Chondrocyte (in vitro differentiated cells): ENCODE results near the gene PLEKHD1. TPM values are rescaled to one million over a fixed set of nuclear protein-coding genes. Genes with fewer than 3 reads are reported as not detected.

Experiments used
- DNase-seq: peaks from one replicate; pipeline ENCODE4 v3.0.0; 2021; ENCODE audit warnings: mixed read lengths, low spot score
- H3K27ac Mint-ChIP-seq: one replicate; pipeline ENCODE4 v1.8.0; 2021; ENCODE audit warnings: mild to moderate bottlenecking, moderate library complexity, mixed read lengths; ENCODE audit not compliant: unreplicated experiment
- H3K27me3 Mint-ChIP-seq: 2 replicates; pipeline ENCODE4 v1.8.0; 2021; ENCODE audit warnings: low read depth, mixed read lengths
- H3K36me3 Mint-ChIP-seq: 2 replicates; pipeline ENCODE4 v1.8.0; 2021; ENCODE audit warnings: low read depth, mixed read lengths
- H3K4me1 Mint-ChIP-seq: 2 replicates; pipeline ENCODE4 v1.8.0; 2021; ENCODE audit warnings: low read depth, mild to moderate bottlenecking, mixed read lengths
- H3K4me3 Mint-ChIP-seq: one replicate; pipeline ENCODE4 v1.8.0; 2021; ENCODE audit warnings: mild to moderate bottlenecking, moderate library complexity, mixed read lengths; ENCODE audit not compliant: unreplicated experiment
- H3K9me3 Mint-ChIP-seq: 2 replicates; pipeline ENCODE4 v1.8.0; 2021; ENCODE audit warnings: low read depth, mixed read lengths
- long read RNA-seq: library from polyadenylated mRNA; stranded (forward); transcript quantifications from one replicate; pipeline ENCODE4 v2.0.0, GENCODE V29; 2021
- total RNA-seq: library from RNA; stranded (reverse); gene quantifications from 3 replicates; pipeline ENCODE4 v1.2.1, GENCODE V29; 2021
- TF ChIP-seq, protein P1 (sequence below): fragments of 200-600 bp; sonication (generic); IDR thresholded peaks from 2 replicates; pipeline ENCODE4 v1.5.0; 2021; ENCODE audit warnings: antibody characterized with exemption, mild to moderate bottlenecking, moderate library complexity

Gene PLEKHD1
- 0.08 to 0.15 TPM (median 0.10 TPM) in 3 replicates for total RNA-seq
- long read RNA-seq: 0 reads

DNA sequence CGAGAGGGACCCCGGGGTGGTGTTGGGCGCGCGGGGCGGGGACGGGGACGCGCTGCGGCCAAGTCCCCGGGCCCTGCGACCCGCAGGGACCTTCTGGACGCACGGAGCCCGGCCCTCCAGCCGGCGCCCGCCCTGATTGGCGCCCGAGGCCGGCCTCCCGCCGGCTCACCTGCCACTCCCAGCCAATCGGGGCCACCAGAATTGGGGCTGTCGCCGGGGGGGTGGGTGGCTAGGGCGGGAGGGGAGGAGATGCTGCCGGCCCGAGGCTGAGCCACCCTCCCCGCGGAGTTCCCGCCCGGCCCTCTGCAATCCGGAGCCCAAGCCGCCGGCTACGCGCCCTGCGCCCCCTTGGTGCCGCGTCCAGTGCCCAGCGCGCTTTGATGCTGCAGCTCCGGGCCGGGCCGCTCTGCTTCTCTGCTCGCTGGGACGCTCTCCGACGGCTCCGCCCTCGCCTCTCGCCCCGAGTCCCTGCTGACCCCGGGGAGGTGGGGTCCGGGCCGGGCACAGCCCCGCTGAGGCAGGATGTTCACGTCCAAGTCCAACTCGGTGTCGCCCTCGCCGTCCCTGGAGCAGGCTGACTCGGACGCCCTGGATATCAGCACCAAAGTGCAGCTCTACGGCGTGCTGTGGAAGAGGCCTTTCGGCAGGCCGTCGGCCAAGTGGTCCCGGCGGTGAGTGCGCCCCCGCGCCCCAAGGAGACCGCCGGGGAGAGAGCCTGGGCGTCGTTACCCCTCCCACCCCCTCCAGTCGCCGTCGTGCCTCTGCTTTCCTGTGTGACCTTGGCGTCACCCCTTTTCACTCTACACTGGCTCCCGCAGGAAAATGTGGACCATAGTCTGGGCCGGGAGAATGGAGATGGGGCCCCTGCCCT lies at the start of gene PLEKHD1:
Gene PLEKHD1, plus strand, starts transcription at position 285 of the 871 bp plus-strand sequence. Its CDS starts 238 bp downstream, at position 523.
- Mint-ChIP-seq H3K27me3 (peaks cover 27% of the 10 kb centered on the region), H3K36me3 (no peaks in the 10 kb centered on the region), H3K27ac (no peak within 1 kb of the TSS), H3K9me3 (no peaks in the 10 kb centered on the region), H3K4me1 (peaks cover 4% of the 10 kb centered on the region), H3K4me3 (peak within 1 kb of the TSS; percentile 66)
- no peak for DNase-seq
- TF ChIP-seq, protein P1, sequence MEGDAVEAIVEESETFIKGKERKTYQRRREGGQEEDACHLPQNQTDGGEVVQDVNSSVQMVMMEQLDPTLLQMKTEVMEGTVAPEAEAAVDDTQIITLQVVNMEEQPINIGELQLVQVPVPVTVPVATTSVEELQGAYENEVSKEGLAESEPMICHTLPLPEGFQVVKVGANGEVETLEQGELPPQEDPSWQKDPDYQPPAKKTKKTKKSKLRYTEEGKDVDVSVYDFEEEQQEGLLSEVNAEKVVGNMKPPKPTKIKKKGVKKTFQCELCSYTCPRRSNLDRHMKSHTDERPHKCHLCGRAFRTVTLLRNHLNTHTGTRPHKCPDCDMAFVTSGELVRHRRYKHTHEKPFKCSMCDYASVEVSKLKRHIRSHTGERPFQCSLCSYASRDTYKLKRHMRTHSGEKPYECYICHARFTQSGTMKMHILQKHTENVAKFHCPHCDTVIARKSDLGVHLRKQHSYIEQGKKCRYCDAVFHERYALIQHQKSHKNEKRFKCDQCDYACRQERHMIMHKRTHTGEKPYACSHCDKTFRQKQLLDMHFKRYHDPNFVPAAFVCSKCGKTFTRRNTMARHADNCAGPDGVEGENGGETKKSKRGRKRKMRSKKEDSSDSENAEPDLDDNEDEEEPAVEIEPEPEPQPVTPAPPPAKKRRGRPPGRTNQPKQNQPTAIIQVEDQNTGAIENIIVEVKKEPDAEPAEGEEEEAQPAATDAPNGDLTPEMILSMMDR: no peak

DNA sequence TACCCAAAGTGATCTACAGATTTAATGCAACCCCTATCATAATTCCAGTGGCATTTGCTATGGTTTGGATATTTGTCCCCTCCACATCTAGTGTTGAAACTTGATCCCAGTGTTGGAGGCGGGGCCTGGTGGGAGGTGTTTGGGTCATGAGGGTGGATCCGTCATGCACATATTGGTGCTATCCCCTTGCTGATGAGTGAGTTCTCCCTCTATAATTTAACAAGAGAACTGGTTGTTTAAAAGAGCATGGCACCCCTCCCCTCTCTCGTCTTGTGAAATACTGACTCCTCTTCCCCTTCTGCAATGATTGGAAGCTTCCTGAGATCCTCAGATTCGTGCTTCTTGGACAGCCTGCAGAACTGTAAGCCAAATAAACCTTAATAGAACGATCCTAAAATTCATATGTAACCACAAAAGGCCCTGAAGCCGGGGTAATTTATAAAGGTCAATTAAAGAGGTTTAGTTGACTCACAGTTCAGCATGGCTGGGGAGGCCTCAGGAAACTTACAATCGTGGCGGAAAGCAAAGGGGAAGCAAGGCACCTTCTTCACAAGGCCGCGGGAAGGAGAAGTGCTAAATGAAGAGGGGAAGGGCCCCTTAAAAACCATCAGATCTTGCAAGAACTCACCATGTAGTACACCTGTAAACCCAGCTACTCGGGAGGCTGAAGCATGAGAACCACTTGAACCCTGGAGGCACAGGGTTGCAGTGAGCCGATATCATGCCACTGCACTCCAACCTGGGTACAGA lies 44.8 kb upstream of the PLEKHD1 start:
- TF ChIP-seq, protein P1: no peak
- Mint-ChIP-seq H3K27ac (no peak overlapping the region), H3K4me1 (peaks cover 19% of the 10 kb centered on the region), H3K36me3 (peaks cover 5% of the 10 kb centered on the region), H3K27me3 (no peaks in the 10 kb centered on the region), H3K4me3 (no peak overlapping the region), H3K9me3 (no peaks in the 10 kb centered on the region)
- DNase-seq: no peak

DNA sequence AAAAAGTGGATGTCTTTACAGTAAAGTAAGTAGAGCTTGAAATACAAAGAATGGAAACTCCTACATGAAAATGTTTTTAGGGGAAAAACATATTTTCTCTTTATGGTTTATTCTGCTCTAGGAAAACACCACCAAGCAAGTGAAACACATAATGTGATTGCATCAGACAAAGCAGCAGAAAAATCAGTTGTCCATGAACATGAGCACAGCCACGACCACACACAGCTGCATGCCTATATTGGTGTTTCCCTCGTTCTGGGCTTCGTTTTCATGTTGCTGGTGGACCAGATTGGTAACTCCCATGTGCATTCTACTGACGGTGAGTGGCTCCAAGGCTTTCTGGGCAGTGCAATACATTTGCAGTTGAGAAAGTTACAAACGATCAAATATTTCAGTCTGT lies 42.6 kb upstream of the PLEKHD1 start:
- no peak for DNase-seq
- Mint-ChIP-seq H3K27ac (peak overlapping the region; percentile 3), H3K27me3 (no peaks in the 10 kb centered on the region), H3K36me3 (peaks cover 7% of the 10 kb centered on the region), H3K4me3 (no peak overlapping the region), H3K4me1 (peaks cover 16% of the 10 kb centered on the region), H3K9me3 (no peaks in the 10 kb centered on the region)
- TF ChIP-seq, protein P1: no peak

DNA sequence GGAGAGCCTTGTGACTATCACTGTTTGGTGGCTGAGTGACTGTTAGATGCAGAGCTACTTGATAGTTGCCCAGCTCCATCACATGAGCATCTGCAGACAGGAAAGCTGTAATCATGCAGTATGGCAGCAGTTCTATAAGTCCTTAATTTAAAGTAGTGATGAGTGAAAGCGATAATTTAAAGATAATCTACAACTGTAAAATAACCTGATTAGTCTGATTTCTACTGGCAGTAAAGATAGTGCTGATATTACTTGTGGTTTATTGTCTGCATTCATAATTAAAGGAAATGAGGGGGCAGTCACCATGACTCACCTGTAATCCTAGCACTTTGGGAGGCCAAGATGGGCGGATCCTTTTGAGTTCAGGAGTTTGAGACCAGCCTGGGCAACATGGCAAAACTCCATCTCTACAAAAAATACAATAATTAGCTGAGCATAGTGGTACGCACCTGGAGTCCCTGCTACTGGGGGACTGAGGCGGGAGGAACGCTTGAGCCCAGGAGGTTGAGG lies 41.2 kb upstream of the PLEKHD1 start:
- H3K27ac Mint-ChIP-seq: no peak overlapping the region
- H3K27me3 Mint-ChIP-seq: no peaks in the 10 kb centered on the region
- DNase-seq: no peak
- no peak overlapping the region for H3K4me3 Mint-ChIP-seq
- TF ChIP-seq, protein P1: no peak
- no peaks in the 10 kb centered on the region for H3K9me3 Mint-ChIP-seq
- H3K36me3 Mint-ChIP-seq: peaks cover 9% of the 10 kb centered on the region
- peaks cover 16% of the 10 kb centered on the region for H3K4me1 Mint-ChIP-seq

DNA sequence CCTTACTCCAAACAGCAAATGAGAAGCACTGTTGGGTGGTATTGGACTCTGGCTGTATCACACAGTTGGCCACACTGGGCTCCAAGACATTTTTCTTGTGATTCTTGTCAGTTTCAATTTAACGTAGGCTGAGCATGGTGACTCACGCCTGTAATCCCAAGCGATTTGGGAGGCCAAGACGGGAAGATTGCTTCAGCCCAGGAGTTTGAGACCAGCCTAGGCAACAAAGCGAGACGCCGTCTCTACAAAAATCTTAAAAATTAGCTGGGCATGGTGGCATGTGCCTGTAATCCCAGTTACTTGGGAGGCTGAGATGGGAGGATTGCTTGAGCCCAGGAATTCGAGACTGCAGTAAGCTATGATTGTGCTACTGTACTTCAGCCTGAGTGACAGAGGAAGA lies 35.3 kb upstream of the PLEKHD1 start:
- no peak overlapping the region for H3K4me3 Mint-ChIP-seq
- no peaks in the 10 kb centered on the region for H3K9me3 Mint-ChIP-seq
- TF ChIP-seq, protein P1: no peak
- no peaks in the 10 kb centered on the region for H3K27me3 Mint-ChIP-seq
- no peaks in the 10 kb centered on the region for H3K4me1 Mint-ChIP-seq
- no peak for DNase-seq
- no peak overlapping the region for H3K27ac Mint-ChIP-seq
- H3K36me3 Mint-ChIP-seq: peaks cover 9% of the 10 kb centered on the region
